ENCODE results near the gene CEP41.
A peak's percentile ranks its signal among the peaks of the same experiment; 100 is the strongest.
"Not testable (repeated sequence)": the region's sequence is repeated elsewhere in the genome, so short reads cannot be mapped to it uniquely, and the experiment has no call there.

CEP41 gene

DNA sequence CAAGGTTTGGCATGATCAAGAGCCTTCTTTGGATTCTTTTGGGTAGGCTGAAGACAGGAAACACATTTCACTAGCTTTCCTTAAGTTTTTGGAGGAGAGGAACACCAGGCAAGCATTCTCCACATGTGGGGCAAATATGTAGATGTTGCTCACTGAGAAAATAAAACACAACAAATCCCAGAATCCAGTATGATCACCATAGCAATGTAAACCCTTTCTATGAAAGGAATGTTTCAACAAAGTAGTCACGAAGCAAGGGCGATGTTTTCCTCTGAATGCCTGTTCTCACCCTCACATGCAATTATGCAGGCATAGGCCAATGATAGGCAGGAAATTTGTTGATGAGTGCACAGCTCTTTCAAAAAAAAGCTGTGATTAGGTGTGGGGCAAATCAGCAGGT, 20.5 kb upstream of the CEP41 start:
- Histone ChIP-seq H3K27ac (ENCODE audit: low read length) (no peak overlapping the region), H3K4me3 (ENCODE audit: low read length) (no peak overlapping the region), H3K27me3 (ENCODE audit: control insufficient read depth, insufficient read depth, low read length) (no peaks in the 10 kb centered on the region), H3K36me3 (ENCODE audit: control insufficient read depth, insufficient read depth, low read length) (no peaks in the 10 kb centered on the region), H3K4me1 (ENCODE audit: control insufficient read depth, insufficient read depth, low read length) (no peaks in the 10 kb centered on the region), H3K9me3 (ENCODE audit: control insufficient read depth, insufficient read depth, low read length) (no peaks in the 10 kb centered on the region)
- DNase-seq (ENCODE audit: low read depth, low spot score), result no peak
- no CpG with 5 or more reads among the region's 2 CpGs for WGBS (ENCODE audit: insufficient coverage, insufficient read length)

DNA sequence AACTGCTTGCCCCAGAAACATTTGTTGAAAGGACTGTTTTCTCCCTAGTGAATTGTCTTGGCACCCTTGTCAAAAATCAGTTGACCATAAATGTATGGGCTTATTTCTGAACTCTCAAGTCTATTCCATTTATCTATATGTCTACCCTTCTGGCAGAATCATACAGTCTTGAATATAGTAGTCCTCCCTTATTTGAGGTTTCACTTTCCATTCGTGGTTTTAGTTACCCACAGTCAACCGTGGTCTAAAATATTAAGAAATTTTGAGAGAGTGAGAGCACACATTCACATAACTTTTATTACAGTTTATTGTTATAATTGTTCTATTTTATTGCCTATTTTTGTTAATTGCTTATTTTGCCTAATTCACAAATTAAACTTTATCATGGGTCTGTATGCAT, 17.4 kb upstream of the CEP41 start:
- Histone ChIP-seq H3K4me1 (ENCODE audit: control insufficient read depth, insufficient read depth, low read length) (no peaks in the 10 kb centered on the region), H3K36me3 (ENCODE audit: control insufficient read depth, insufficient read depth, low read length) (no peaks in the 10 kb centered on the region), H3K27me3 (ENCODE audit: control insufficient read depth, insufficient read depth, low read length) (no peaks in the 10 kb centered on the region), H3K4me3 (ENCODE audit: low read length) (no peak overlapping the region), H3K27ac (ENCODE audit: low read length) (no peak overlapping the region), H3K9me3 (ENCODE audit: control insufficient read depth, insufficient read depth, low read length) (no peaks in the 10 kb centered on the region)
- no CpG with 5 or more reads among the region's 2 CpGs for WGBS (ENCODE audit: insufficient coverage, insufficient read length)
- DNase-seq (ENCODE audit: low read depth, low spot score), result no peak

DNA sequence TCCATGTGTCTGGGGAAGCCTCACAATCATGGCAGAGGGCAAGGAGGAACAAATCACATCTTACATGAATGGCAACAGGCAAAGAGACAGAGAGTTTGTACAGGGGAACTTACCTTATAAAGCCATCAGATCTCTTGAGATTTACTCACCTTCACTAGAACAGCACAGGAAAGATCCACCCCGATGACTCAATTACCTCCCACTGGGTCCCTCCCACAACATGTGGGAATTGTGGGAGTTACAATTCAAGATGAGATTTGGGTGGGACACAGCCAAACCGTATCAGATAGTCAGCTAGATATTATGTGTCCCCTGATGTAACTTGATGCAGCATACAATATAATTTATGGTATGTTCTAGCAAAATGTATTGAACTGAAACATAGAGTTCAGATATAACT, 14.1 kb upstream of the CEP41 start:
- Histone ChIP-seq H3K27ac (ENCODE audit: low read length) (no peak overlapping the region), H3K27me3 (ENCODE audit: control insufficient read depth, insufficient read depth, low read length) (no peaks in the 10 kb centered on the region), H3K9me3 (ENCODE audit: control insufficient read depth, insufficient read depth, low read length) (no peaks in the 10 kb centered on the region), H3K4me3 (ENCODE audit: low read length) (no peak overlapping the region), H3K36me3 (ENCODE audit: control insufficient read depth, insufficient read depth, low read length) (no peaks in the 10 kb centered on the region), H3K4me1 (ENCODE audit: control insufficient read depth, insufficient read depth, low read length) (no peaks in the 10 kb centered on the region)
- DNase-seq (ENCODE audit: low read depth, low spot score), result no peak
- no CpG with 5 or more reads among the region's 2 CpGs for WGBS (ENCODE audit: insufficient coverage, insufficient read length)

DNA sequence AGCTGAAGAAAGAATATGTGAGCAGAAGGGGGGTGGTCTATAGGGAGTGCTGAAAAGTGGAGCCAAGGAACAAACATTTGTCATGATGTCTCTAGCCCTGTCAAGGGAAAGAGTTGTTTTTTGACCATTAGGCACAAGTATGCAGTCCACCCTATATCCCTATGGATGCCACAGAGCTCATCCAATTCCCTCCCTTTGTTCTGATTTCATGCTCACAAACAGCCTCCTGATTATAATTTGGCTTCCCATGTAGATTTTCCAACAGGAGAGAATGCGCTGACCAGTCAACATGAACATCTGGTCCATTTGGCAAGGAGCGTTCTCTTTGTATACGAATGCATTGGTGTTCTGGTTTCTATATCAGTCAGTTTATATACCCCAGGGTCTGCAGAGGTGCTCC, 12.1 kb upstream of the CEP41 start:
- Histone ChIP-seq H3K4me1 (ENCODE audit: control insufficient read depth, insufficient read depth, low read length) (no peaks in the 10 kb centered on the region), H3K4me3 (ENCODE audit: low read length) (no peak overlapping the region), H3K36me3 (ENCODE audit: control insufficient read depth, insufficient read depth, low read length) (no peaks in the 10 kb centered on the region), H3K9me3 (ENCODE audit: control insufficient read depth, insufficient read depth, low read length) (no peaks in the 10 kb centered on the region), H3K27me3 (ENCODE audit: control insufficient read depth, insufficient read depth, low read length) (no peaks in the 10 kb centered on the region), H3K27ac (ENCODE audit: low read length) (no peak overlapping the region)
- WGBS (ENCODE audit: insufficient coverage, insufficient read length), result no CpG with 5 or more reads among the region's 3 CpGs
- no peak for DNase-seq (ENCODE audit: low read depth, low spot score)

DNA sequence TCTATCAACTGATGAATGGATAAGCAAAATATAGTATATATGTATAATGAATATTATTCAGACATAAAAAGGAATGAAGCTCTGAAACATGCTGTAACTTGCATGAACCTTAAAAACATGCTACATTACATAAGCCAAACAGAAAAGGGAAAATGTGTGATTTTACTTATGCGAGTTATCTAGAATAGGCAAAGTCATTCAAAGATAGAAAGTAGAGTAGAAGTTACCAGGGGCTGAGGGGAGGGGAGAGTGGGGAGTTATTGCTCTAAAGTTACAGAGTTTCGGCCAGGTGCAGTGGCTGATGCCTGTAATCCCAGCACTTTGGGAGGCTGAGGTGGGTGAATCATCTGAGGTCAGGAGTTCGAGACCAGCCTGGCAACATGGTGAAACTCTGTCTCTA, 10.5 kb upstream of the CEP41 start:
- H3K27me3 ChIP-seq (ENCODE audit: control insufficient read depth, insufficient read depth, low read length); H3K4me3 ChIP-seq (ENCODE audit: low read length); H3K27ac ChIP-seq (ENCODE audit: low read length); DNase-seq (ENCODE audit: low read depth, low spot score); H3K4me1 ChIP-seq (ENCODE audit: control insufficient read depth, insufficient read depth, low read length); H3K36me3 ChIP-seq (ENCODE audit: control insufficient read depth, insufficient read depth, low read length); H3K9me3 ChIP-seq (ENCODE audit: control insufficient read depth, insufficient read depth, low read length): not testable (repeated sequence)
- WGBS (ENCODE audit: insufficient coverage, insufficient read length), result no CpG with 5 or more reads among the region's 3 CpGs

DNA sequence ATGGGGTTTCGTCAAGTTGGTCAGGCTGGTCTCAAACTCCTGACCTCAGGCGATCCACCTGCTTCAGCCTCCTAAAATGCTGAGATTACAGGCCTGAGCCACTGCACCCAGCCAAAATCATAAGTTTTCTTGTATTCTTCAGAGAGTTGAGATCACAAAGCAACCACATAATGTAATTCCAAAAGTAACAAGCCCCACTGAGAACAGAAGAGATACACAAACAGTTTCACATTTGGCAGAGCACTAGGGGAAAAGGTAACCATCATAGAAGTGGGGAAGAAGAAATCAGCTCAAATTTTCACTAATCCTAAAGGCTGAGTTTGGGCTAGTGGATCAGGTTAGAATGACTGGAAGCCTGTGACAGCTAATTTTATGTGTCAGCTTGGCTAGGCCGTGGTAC, 5.4 kb upstream of the CEP41 start:
- H3K4me3 ChIP-seq (ENCODE audit: low read length), result no peak overlapping the region
- no CpG with 5 or more reads among the region's 3 CpGs for WGBS (ENCODE audit: insufficient coverage, insufficient read length)
- H3K4me1 ChIP-seq (ENCODE audit: control insufficient read depth, insufficient read depth, low read length), result peaks cover 2% of the 10 kb centered on the region; the same call in 1 of the 2 replicates

DNA sequence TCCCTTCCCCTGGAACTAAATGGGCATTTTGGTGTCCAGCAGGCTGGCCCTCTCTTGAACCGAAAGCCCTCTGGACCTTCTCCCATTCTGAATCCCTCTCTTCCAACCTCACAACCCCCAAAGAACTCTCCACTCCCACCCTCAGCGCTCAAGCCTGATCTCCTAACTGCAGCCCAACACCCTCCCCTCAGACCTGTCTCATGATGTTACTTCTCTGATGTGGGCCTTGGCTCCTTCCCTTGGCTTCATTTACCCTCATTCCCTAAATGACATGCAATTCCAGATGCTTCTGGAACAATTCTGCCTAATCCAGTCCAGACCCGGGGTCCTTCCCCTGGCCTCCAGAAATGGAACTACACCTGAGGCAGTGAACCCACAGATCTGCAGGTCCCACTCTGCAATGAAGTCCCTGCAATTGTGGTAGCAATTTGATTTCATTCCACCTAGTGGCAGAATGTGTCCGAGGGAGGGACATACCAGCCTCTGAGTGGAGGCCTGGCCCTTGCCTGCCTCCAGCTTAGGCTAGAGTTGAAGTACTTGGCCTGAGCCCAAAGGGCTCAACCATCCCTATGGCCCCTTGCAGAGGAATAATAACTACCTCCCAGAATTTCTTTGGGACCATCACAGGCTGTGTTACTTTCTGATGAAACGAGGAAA, 4.1 kb upstream of the CEP41 start:
- Histone ChIP-seq H3K4me1 (ENCODE audit: control insufficient read depth, insufficient read depth, low read length) (peaks cover 5% of the 10 kb centered on the region; the same call in 1 of the 2 replicates), H3K4me3 (ENCODE audit: low read length) (no peak overlapping the region), H3K36me3 (ENCODE audit: control insufficient read depth, insufficient read depth, low read length) (no peaks in the 10 kb centered on the region), H3K27ac (ENCODE audit: low read length) (no peak overlapping the region), H3K27me3 (ENCODE audit: control insufficient read depth, insufficient read depth, low read length) (no peaks in the 10 kb centered on the region), H3K9me3 (ENCODE audit: control insufficient read depth, insufficient read depth, low read length) (no peaks in the 10 kb centered on the region)
- DNase-seq (ENCODE audit: low read depth, low spot score), result no peak
- no CpG with 5 or more reads among the region's 5 CpGs for WGBS (ENCODE audit: insufficient coverage, insufficient read length)

More for the DNA sequence above, 5.4 kb upstream of the CEP41 start:
- Histone ChIP-seq H3K27me3 (ENCODE audit: control insufficient read depth, insufficient read depth, low read length) (no peaks in the 10 kb centered on the region), H3K27ac (ENCODE audit: low read length) (no peak overlapping the region), H3K9me3 (ENCODE audit: control insufficient read depth, insufficient read depth, low read length) (no peaks in the 10 kb centered on the region), H3K36me3 (ENCODE audit: control insufficient read depth, insufficient read depth, low read length) (no peaks in the 10 kb centered on the region)
- no peak for DNase-seq (ENCODE audit: low read depth, low spot score)

DNA sequence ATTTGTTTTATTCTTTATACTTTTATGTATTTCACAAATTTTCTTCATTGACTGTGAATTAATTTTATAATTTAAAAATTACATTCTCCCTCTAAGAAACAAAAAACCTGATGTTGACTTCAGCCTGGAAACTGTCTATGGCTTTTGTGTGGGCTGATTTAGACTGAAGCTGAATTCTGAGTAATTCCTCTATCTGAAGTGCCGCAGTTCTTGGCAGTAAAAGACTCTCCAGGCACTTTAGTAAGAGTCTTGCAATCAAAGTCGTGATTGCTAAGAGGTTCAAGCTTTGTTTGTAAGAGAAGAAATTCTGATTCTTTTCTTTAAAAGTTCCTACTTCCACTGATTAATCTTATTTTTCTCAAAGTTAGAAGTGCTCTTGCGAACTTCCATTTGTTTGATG, 3.4 kb upstream of the CEP41 start:
- H3K4me1 ChIP-seq (ENCODE audit: control insufficient read depth, insufficient read depth, low read length), result peaks cover 5% of the 10 kb centered on the region; the same call in 1 of the 2 replicates
- no peak overlapping the region for H3K4me3 ChIP-seq (ENCODE audit: low read length)
- no peak for DNase-seq (ENCODE audit: low read depth, low spot score)
- H3K36me3 ChIP-seq (ENCODE audit: control insufficient read depth, insufficient read depth, low read length), result no peaks in the 10 kb centered on the region
- no peaks in the 10 kb centered on the region for H3K27me3 ChIP-seq (ENCODE audit: control insufficient read depth, insufficient read depth, low read length)
- no peaks in the 10 kb centered on the region for H3K9me3 ChIP-seq (ENCODE audit: control insufficient read depth, insufficient read depth, low read length)
- no CpG with 5 or more reads among the region's 3 CpGs for WGBS (ENCODE audit: insufficient coverage, insufficient read length)
- H3K27ac ChIP-seq (ENCODE audit: low read length), result no peak overlapping the region

DNA sequence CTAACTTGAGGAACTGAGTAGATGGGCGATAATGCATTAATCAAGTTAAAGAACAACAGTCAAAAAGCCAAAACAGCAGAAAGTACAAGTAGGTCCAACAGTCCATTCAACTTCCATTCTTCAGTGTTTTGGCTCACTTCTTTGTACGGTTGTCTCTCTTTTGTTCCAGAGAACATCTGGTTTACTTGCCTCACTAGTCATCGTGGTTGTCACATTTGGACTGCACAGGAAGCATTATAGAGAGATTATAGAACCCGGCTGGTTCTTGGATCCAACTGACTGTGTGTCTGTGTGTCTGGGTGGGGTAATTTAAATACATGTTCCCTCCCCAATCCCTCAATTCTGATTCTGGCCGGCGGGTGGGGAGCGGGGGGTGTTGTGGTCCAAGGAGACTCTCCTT, 1.8 kb upstream of the CEP41 start:
- no peaks in the 10 kb centered on the region for H3K9me3 ChIP-seq (ENCODE audit: control insufficient read depth, insufficient read depth, low read length)
- WGBS (ENCODE audit: insufficient coverage, insufficient read length), result no CpG with 5 or more reads among the region's 7 CpGs
- peaks cover 5% of the 10 kb centered on the region; the same call in 1 of the 2 replicates for H3K4me1 ChIP-seq (ENCODE audit: control insufficient read depth, insufficient read depth, low read length)
- H3K36me3 ChIP-seq (ENCODE audit: control insufficient read depth, insufficient read depth, low read length), result no peaks in the 10 kb centered on the region
- no peak overlapping the region for H3K4me3 ChIP-seq (ENCODE audit: low read length)
- no peaks in the 10 kb centered on the region for H3K27me3 ChIP-seq (ENCODE audit: control insufficient read depth, insufficient read depth, low read length)
- no peak overlapping the region for H3K27ac ChIP-seq (ENCODE audit: low read length)
- DNase-seq (ENCODE audit: low read depth, low spot score), result no peak

DNA sequence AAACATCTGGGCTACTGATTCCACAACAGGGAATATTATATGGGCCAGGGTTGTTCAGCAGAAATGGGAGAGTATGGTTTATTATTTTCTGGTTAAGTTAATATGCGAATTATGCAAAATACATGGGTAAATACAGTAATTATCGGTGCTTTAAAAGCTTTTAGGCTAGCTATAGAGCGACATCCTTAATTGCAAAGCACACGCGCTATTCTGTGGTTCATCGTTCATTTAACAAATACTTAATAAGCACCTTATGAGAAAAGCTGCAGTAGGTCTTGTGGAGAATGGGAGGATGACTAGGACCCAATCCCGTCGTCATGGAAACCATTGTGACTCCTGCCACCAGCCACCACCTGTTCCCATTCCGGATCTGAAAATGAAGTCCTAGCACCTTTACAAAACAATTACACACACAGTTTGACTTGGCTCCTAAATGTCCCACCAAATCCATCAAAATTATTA, 623 bp upstream of the CEP41 start:
- Histone ChIP-seq H3K4me1 (ENCODE audit: control insufficient read depth, insufficient read depth, low read length) (peaks cover 5% of the 10 kb centered on the region; the same call in 1 of the 2 replicates), H3K9me3 (ENCODE audit: control insufficient read depth, insufficient read depth, low read length) (no peaks in the 10 kb centered on the region), H3K27ac (ENCODE audit: low read length) (no peak overlapping the region), H3K36me3 (ENCODE audit: control insufficient read depth, insufficient read depth, low read length) (no peaks in the 10 kb centered on the region), H3K4me3 (ENCODE audit: low read length) (peak overlapping the region; percentile 24; the same call in 1 of the 2 replicates), H3K27me3 (ENCODE audit: control insufficient read depth, insufficient read depth, low read length) (no peaks in the 10 kb centered on the region)
- no CpG with 5 or more reads among the region's 9 CpGs for WGBS (ENCODE audit: insufficient coverage, insufficient read length)
- peak; percentile 47 for DNase-seq (ENCODE audit: low read depth, low spot score)

DNA sequence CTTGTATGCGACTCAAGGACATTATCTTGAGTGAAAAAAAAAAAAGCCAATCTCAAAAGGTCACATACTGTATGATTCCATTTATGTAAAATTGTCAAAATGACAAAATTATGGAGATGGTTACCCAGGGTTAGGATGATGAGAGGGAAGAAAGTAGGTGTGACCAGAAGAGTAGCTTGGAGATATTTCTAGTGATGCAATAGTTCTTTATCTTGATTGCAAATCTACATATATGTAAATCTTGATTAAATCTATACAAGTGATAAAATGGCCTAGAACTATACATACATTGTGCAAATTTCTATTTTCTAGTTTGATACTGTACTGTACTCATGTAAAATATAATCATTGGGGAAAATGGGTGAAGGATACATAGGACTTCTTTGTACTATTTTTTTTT, 4.6 kb downstream of the CEP41 start:
- no peak for DNase-seq (ENCODE audit: low read depth, low spot score)
- Histone ChIP-seq H3K9me3 (ENCODE audit: control insufficient read depth, insufficient read depth, low read length) (no peaks in the 10 kb centered on the region), H3K27me3 (ENCODE audit: control insufficient read depth, insufficient read depth, low read length) (no peaks in the 10 kb centered on the region), H3K4me1 (ENCODE audit: control insufficient read depth, insufficient read depth, low read length) (peaks cover 3% of the 10 kb centered on the region; the same call in 1 of the 2 replicates), H3K27ac (ENCODE audit: low read length) (no peak overlapping the region), H3K4me3 (ENCODE audit: low read length) (no peak overlapping the region), H3K36me3 (ENCODE audit: control insufficient read depth, insufficient read depth, low read length) (no peaks in the 10 kb centered on the region)
- no CpG with 5 or more reads among the region's 1 CpG for WGBS (ENCODE audit: insufficient coverage, insufficient read length)

Measured in iPS DF 6.9 (cell line).